Vagina (tissue), 2 donors: ENCODE data around the gene CLIP4.

Experiments
- POLR2A ChIP-seq, 2 donors: fragments of 450-650 bp; IDR thresholded peaks; one replicate each; pipeline ENCODE4 v1.6.1; 2017; ENCODE audit warnings: antibody characterized with exemption in 2 of 2, mild to moderate bottlenecking in 2 of 2, moderate library complexity in 2 of 2
- POLR2AphosphoS5 ChIP-seq, 2 donors: sonication (generic); formaldehyde crosslinking; IDR thresholded peaks; one replicate each; pipeline ENCODE4 v1.9.0; 2017; ENCODE audit warnings: antibody characterized with exemption in 2 of 2, mild to moderate bottlenecking in 2 of 2, low read depth in 1 of 2; ENCODE audit not compliant: insufficient read depth in 1 of 2
- TF ChIP-seq, protein P1 (sequence below), 3 experiments: fragments of 450-650 bp in 2 of 3; fragments of 200-600 bp in 1 of 3; sonication (generic) in 1 of 3; IDR thresholded peaks; one replicate each; pipeline ENCODE4 v1.5.1; 2017 to 2019; ENCODE audit warnings: antibody characterized with exemption in 3 of 3, mild to moderate bottlenecking in 2 of 3, moderate library complexity in 2 of 3

- TF ChIP-seq, protein P1, sequence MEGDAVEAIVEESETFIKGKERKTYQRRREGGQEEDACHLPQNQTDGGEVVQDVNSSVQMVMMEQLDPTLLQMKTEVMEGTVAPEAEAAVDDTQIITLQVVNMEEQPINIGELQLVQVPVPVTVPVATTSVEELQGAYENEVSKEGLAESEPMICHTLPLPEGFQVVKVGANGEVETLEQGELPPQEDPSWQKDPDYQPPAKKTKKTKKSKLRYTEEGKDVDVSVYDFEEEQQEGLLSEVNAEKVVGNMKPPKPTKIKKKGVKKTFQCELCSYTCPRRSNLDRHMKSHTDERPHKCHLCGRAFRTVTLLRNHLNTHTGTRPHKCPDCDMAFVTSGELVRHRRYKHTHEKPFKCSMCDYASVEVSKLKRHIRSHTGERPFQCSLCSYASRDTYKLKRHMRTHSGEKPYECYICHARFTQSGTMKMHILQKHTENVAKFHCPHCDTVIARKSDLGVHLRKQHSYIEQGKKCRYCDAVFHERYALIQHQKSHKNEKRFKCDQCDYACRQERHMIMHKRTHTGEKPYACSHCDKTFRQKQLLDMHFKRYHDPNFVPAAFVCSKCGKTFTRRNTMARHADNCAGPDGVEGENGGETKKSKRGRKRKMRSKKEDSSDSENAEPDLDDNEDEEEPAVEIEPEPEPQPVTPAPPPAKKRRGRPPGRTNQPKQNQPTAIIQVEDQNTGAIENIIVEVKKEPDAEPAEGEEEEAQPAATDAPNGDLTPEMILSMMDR (IDR thresholded peaks at IDR 0.05), result no peak
- TF ChIP-seq POLR2A (IDR thresholded peaks at IDR 0.05) (no peak), POLR2AphosphoS5 (IDR thresholded peaks at IDR 0.05; ENCODE audit: insufficient read depth in 1 of 2, low read depth in 1 of 2) (no peak)
Measured at GRCh38 chr2:29104688-29105087, 10.5 kb upstream of the CLIP4 start.
